Retinal pigment epithelial cell (primary cell): ENCODE results near the gene SSTR4.

Experiments used
- DNase-seq: peaks from one replicate; pipeline ENCODE4 v3.0.0-alpha.2; 2010; ENCODE audit warnings: low read depth
- H3K4me3 ChIP-seq: 2 replicates; pipeline ENCODE4 v1.5.1; 2011; ENCODE audit warnings: mild to moderate bottlenecking, low read length, control low read depth, moderate library complexity
- CTCF ChIP-seq: conservative IDR thresholded peaks from 2 replicates; pipeline ENCODE4 v1.5.1; 2011; ENCODE audit warnings: low read depth, low read length, control low read depth, inconsistent platforms

SSTR4 gene

DNA sequence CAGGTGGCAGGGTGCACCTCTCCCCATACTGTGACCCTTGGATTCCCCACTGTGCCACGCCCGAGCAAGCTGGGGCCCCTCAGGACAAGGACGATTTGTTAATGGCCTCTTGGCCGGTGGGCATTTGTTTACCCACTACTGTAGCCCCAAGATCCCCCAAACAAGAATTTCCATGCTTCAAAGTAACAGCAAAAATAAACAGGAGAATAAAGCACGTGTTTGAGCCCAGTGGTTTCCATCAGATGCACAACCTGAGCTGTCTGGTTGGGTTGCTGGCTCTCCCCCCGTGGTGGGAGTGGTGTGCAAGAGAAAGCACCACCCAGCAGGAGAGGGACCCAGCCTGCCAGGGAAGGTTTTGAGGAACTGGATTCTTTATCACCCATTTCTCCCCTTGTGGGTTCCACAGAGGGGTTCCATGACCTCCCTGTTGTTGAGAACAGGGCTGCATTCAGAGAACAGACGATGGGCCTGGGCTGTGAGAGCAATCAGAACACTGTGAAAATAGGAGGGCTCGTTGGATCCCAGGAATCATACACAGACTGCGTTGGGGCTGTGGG, 46.2 kb downstream of the SSTR4 start:
- H3K4me3 ChIP-seq = no peak overlapping the region
- no peak for DNase-seq
- TF ChIP-seq CTCF = no peak

GRCh38 chr20:23082846-23083552, 47.9 kb downstream of the SSTR4 start:
- DNase-seq = no peak
- no peak overlapping the region for H3K4me3 ChIP-seq
- TF ChIP-seq CTCF = no peak

DNA sequence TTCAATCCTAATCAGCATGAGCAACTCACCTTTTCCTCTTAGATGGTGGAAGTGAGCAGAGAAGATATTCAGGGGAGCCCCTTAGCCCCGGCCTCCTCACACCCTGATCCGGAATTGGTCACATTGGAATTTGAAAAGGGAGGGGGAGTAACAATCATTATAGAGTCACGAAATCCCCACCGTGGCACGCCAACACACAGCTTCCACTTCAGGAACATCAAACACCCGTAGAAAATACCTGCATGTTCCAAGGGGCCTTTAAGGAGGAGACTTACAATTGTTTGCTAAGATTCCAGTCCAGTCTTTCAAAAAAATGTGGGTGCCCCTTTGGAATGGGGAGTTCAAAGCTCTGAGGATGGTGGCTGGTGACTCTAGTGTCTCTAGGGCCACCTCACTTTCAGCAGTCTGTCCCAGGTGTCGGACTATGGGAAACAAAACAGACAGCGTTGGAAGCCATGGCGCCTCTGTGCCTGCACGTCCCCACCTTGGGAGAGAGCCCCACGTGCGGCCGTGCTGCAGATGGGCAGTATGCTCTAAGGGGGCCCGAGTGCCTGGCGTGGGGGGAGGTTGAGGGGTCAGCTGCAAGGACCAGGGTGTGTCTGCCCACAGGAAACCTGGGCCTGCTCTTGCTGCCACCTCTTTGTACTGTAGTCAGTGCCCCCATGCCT, 48.6 kb downstream of the SSTR4 start:
- no peak for DNase-seq
- TF ChIP-seq CTCF = no peak
- H3K4me3 ChIP-seq = no peak overlapping the region

GRCh38 chr20:23084282-23084844, 49.3 kb downstream of the SSTR4 start:
- no peak for DNase-seq
- TF ChIP-seq CTCF = no peak
- no peak overlapping the region for H3K4me3 ChIP-seq

GRCh38 chr20:23084845-23085365, 49.8 kb downstream of the SSTR4 start:
- no peak overlapping the region for H3K4me3 ChIP-seq
- DNase-seq = no peak
- no peak for TF ChIP-seq CTCF

DNA sequence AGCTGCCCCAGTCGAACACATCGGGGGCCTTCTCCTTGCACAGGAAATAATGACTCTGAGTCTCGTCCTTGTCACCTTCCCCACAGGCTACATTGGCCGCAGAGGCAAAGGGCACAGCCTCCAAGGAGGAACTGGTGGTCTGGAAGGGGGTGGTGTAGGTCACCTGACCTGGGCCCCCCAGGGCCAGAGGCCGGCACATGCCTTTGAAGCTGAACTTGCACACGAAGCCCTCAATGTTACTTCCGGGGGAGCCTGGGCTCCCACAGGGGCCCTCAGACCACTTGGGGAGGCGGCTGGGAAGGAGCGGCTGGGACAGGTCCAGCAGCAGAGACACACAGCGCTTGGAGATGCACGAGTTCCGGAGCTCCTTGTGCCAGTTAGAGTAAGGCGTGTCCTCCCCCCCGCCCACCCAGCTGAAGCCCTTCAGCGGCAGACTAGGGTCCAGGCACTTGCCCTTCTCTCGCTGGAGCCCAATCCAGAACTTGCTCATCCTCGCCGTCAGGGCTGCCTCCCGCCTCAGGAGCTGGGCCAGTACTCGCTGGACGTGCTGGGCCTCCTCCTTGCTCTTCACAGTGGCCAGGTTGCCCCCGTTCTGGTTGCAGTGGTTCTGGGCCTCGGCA, 50.4 kb downstream of the SSTR4 start:
- DNase-seq = no peak
- no peak for TF ChIP-seq CTCF
- no peak overlapping the region for H3K4me3 ChIP-seq
